K562 (cell line): ENCODE data around the gene EDEM2. TPM values are rescaled to one million over a fixed set of nuclear protein-coding genes. Genes with fewer than 3 reads are reported as not detected.

Source experiments
- CTCFL ChIP-seq: IDR thresholded peaks from 2 replicates; pipeline ENCODE4 v1.6.1; 2011; ENCODE audit warnings: borderline replicate concordance, low read depth, mild to moderate bottlenecking, moderate library complexity, low read length; ENCODE audit not compliant: insufficient read depth, poor library complexity, severe bottlenecking
- GABPB1 ChIP-seq: sonication (generic); formaldehyde crosslinking; IDR thresholded peaks from 2 replicates; pipeline ENCODE4 v1.8.0; 2022; ENCODE audit warnings: mild to moderate bottlenecking, missing genetic modification reagents
- GATA2 ChIP-seq: sonication (generic); formaldehyde crosslinking; IDR thresholded peaks from 2 replicates; pipeline ENCODE4 v1.4.0; 2020; ENCODE audit warnings: mild to moderate bottlenecking, missing genetic modification reagents
- ID3 ChIP-seq, 2 experiments: fragments of 250-450 bp in 1 of 2; fragments of 450-650 bp in 1 of 2; sonication (Bioruptor Pico) in 1 of 2; IDR thresholded peaks; 2 replicates each; pipeline versions ENCODE4 v1.6.1 to v1.8.0; 2016 to 2021; ENCODE audit warnings: mild to moderate bottlenecking in 2 of 2, moderate library complexity in 2 of 2, missing compliant biosample characterization in 1 of 2, missing genetic modification characterization in 1 of 2
- SP1 ChIP-seq: sonication (generic); formaldehyde crosslinking; IDR thresholded peaks from 2 replicates; pipeline ENCODE4 v1.8.1; 2022; ENCODE audit warnings: mild to moderate bottlenecking, missing genetic modification reagents
- TAF1 ChIP-seq: IDR thresholded peaks from 2 replicates; pipeline ENCODE4 v1.6.1; 2011; ENCODE audit warnings: mild to moderate bottlenecking, low read length, moderate library complexity; ENCODE audit not compliant: insufficient read depth, control insufficient read depth, severe bottlenecking; ENCODE audit errors: extremely low read depth
- TBL1XR1 ChIP-seq, 2 experiments: IDR thresholded peaks; 2 replicates each; pipeline ENCODE4 v1.6.1; 2012; ENCODE audit warnings: improper control_type of control experiment in 2 of 2, low read length in 2 of 2, mild to moderate bottlenecking in 1 of 2
- THAP12 ChIP-seq: fragments of 250-450 bp; sonication (Bioruptor Pico); IDR thresholded peaks from 2 replicates; pipeline ENCODE4 v1.9.0; 2021; ENCODE audit warnings: mild to moderate bottlenecking, inconsistent platforms
- WHSC1 ChIP-seq: IDR thresholded peaks from one replicate; pipeline ENCODE4 v1.6.1; 2012; ENCODE audit warnings: low read length, control low read depth, inconsistent platforms
- ZBTB11 ChIP-seq, 3 experiments: fragments of 200-800 bp in 1 of 3; fragments of 250-450 bp in 1 of 3; fragments of 450-650 bp in 1 of 3; sonication (Bioruptor Pico) in 1 of 3; sonication (Bioruptor generic) in 1 of 3; formaldehyde crosslinking in 1 of 3; IDR thresholded peaks; 2 replicates each; pipeline versions ENCODE4 v1.6.1 to v1.8.0; 2016 to 2022; ENCODE audit warnings: mild to moderate bottlenecking in 2 of 3, missing genetic modification characterization in 2 of 3, missing compliant biosample characterization in 1 of 3, moderate library complexity in 1 of 3
- ZMIZ1 ChIP-seq, 2 experiments: fragments of 150-350 bp in 1 of 2; IDR thresholded peaks; 2 replicates each; pipeline ENCODE4 v1.6.1; 2012 to 2016; ENCODE audit warnings: low read depth in 2 of 2, low read length in 2 of 2, mild to moderate bottlenecking in 1 of 2, moderate library complexity in 1 of 2
- ZNF764 ChIP-seq: fragments of 250-450 bp; sonication (Bioruptor Pico); IDR thresholded peaks from 2 replicates; pipeline ENCODE4 v1.4.0; 2020; ENCODE audit warnings: low read depth, mild to moderate bottlenecking, moderate library complexity
- polyA plus RNA-seq, 8 experiments: library from polyadenylated mRNA; depleted of rRNA in 4 of 8; stranded (reverse) in 5 of 8; unstranded in 3 of 8; fragments of >200 nt; fragmentation: Nextera tagmentation in 2 of 8; fragmentation: Illumina TruSeq in 1 of 8; extraction: Ambion mirVana in 2 of 8; extraction: Trizol in 1 of 8; gene quantifications; 2 replicates each; pipeline versions ENCODE4 v1.2.1 to v1.2.3, GENCODE V29; 2011 to 2014; ENCODE audit warnings: inconsistent platforms in 1 of 8, missing spikeins in 1 of 8
- total RNA-seq, 7 experiments: library from RNA; depleted of rRNA in 6 of 7; stranded (reverse); fragments of >200 nt in 6 of 7; fragmentation: Illumina TruSeq in 2 of 7; extraction: Trizol in 2 of 7; gene quantifications; 2 replicates each; pipeline versions ENCODE4 v1.2.1 to v1.2.3, GENCODE V29; 2011 to 2021; ENCODE audit warnings: low replicate concordance in 1 of 7

EDEM2 gene
- total and polyA plus RNA-seq, 9 of the 15 experiments (the other 6 are each of a cell fraction or from before 2014, with no cell fraction given) = 6.9 to 11.0 (median 9.7) TPM

- TF ChIP-seq SP1 (0 out of 2 replicates have a peak, but pooled peaks have one; percentile 53), ZMIZ1 (IDR thresholded peaks at IDR 0.05; ENCODE audit: low read depth in 2 of 2, low read length in 2 of 2) (no peak), WHSC1 (no peak), CTCFL (no peak), GATA2 (no peak), ID3 (CRISPR knock-in tag; IDR thresholded peaks at IDR 0.05) (no peak), ID3 (tag; IDR thresholded peaks at IDR 0.05) (no peak), TBL1XR1 (IDR thresholded peaks at IDR 0.05; ENCODE audit: low read length in 2 of 2) (0 out of 4 replicates have a peak, but pooled peaks of 1 of the 2 experiments have one; percentile 46), GABPB1 (CRISPR knock-in tag) (peak; percentile 79), THAP12 (CRISPR knock-in tag) (peak; percentile 85), ZBTB11 (CRISPR knock-in tag; IDR thresholded peaks at IDR 0.05) (0 out of 6 replicates have a peak, but pooled peaks of 1 of the 3 experiments have one; percentile 31), ZNF764 (CRISPR knock-in tag) (no peak), TAF1 (peak; percentile 50)
Measured at GRCh38 chr20:35146920-35147574, at the start of gene EDEM2 (continued).
